SU-DHL-6 (cell line): Measurements from ENCODE around the gene TMEM11.

Source experiments
- H2AFZ ChIP-seq: fragments of 200-600 bp; sonication (generic); 2 replicates; pipeline ENCODE4 v1.6.1; 2014; ENCODE audit warnings: low read depth, mild to moderate bottlenecking, moderate library complexity, mixed read lengths, antibody characterized with exemption, low read length; ENCODE audit not compliant: severe bottlenecking
- H3F3A ChIP-seq: fragments of 200-600 bp; shearing (Covaris generic); 2 replicates; pipeline ENCODE4 v1.6.0; 2016; ENCODE audit warnings: antibody characterized with exemption, mild to moderate bottlenecking; ENCODE audit not compliant: insufficient read depth
- H3K27ac ChIP-seq: fragments of 200-600 bp; sonication (generic); 2 replicates; pipeline ENCODE4 v1.5.1; 2016; ENCODE audit warnings: low read depth, mild to moderate bottlenecking, low read length, moderate library complexity, mixed read lengths
- H3K27me3 ChIP-seq: fragments of 200-600 bp; sonication (generic), shearing (Covaris generic); 2 replicates; pipeline ENCODE4 v1.6.0; 2014; ENCODE audit warnings: mild to moderate bottlenecking, low read length
- H3K36me3 ChIP-seq: fragments of 200-600 bp; sonication (generic); 2 replicates; pipeline ENCODE4 v1.6.1; 2014; ENCODE audit warnings: mild to moderate bottlenecking, low read length, mixed read lengths
- H3K4me2 ChIP-seq: fragments of 300-600, 200-600 bp; shearing (Covaris generic), sonication (generic); 2 replicates; pipeline ENCODE4 v1.6.0; 2014; ENCODE audit warnings: low read length, low read depth, mild to moderate bottlenecking; ENCODE audit not compliant: poor library complexity, severe bottlenecking
- H3K4me3 ChIP-seq: fragments of 200-600 bp; sonication (generic); 2 replicates; pipeline ENCODE4 v1.5.1; 2014; ENCODE audit warnings: antibody characterized with exemption, low read length, mild to moderate bottlenecking, mixed read lengths; ENCODE audit not compliant: insufficient read depth, poor library complexity, severe bottlenecking
- H3K79me2 ChIP-seq: fragments of 200-600 bp; sonication (generic); 2 replicates; pipeline ENCODE4 v1.6.1; 2014; ENCODE audit warnings: mild to moderate bottlenecking, low read length, moderate library complexity; ENCODE audit not compliant: insufficient read depth
- H3K9ac ChIP-seq: fragments of 200-600 bp; sonication (generic); 2 replicates; pipeline ENCODE4 v1.7.0; 2014; ENCODE audit warnings: mild to moderate bottlenecking, low read length
- H3K9me2 ChIP-seq: fragments of 200-600 bp; sonication (generic); replicated peaks from 2 replicates; pipeline ENCODE4 v1.6.1; 2014; ENCODE audit warnings: low read length; ENCODE audit not compliant: insufficient read depth
- H3K9me3 ChIP-seq: fragments of 200-600 bp; sonication (generic); 2 replicates; pipeline ENCODE4 v1.6.1; 2014; ENCODE audit warnings: low read length, mixed read lengths; ENCODE audit not compliant: insufficient read depth
- H4K20me1 ChIP-seq: fragments of 200-600 bp; sonication (generic); 2 replicates; pipeline ENCODE4 v1.6.1; 2014; ENCODE audit warnings: low read depth, mild to moderate bottlenecking, antibody characterized with exemption, low read length, moderate library complexity, mixed read lengths
- EZH2phosphoT487 ChIP-seq: fragments of 200-600 bp; sonication (generic), shearing (Covaris generic); conservative IDR thresholded peaks from 2 replicates; pipeline ENCODE4 v1.6.1; 2018; ENCODE audit warnings: mild to moderate bottlenecking, antibody characterized with exemption, low read length, moderate library complexity, mixed read lengths
- TF ChIP-seq, protein P1 (sequence below): fragments of 200-600 bp; sonication (generic); IDR thresholded peaks from one replicate; pipeline ENCODE4 v1.5.1; 2017; ENCODE audit warnings: antibody characterized with exemption, mild to moderate bottlenecking, low read length, moderate library complexity; ENCODE audit not compliant: insufficient read depth, poor library complexity, severe bottlenecking

Gene TMEM11

GRCh38 chr17:21258593-21258992 is 44.6 kb upstream of the TMEM11 start:
- Histone ChIP-seq H3K36me3 (no peaks in the 10 kb centered on the region), H2AFZ (no peak overlapping the region), H3K27ac (no peak overlapping the region), H3K4me2 (no peak overlapping the region), H3K9ac (no peak overlapping the region), H3K27me3 (no peaks in the 10 kb centered on the region), H3K4me3 (no peak overlapping the region), H3K79me2 (no peaks in the 10 kb centered on the region), H3K9me3 (no peaks in the 10 kb centered on the region), H3F3A (no peaks in the 10 kb centered on the region), H3K9me2 (no peaks in the 10 kb centered on the region), H4K20me1 (no peaks in the 10 kb centered on the region)
- TF ChIP-seq, protein P1, sequence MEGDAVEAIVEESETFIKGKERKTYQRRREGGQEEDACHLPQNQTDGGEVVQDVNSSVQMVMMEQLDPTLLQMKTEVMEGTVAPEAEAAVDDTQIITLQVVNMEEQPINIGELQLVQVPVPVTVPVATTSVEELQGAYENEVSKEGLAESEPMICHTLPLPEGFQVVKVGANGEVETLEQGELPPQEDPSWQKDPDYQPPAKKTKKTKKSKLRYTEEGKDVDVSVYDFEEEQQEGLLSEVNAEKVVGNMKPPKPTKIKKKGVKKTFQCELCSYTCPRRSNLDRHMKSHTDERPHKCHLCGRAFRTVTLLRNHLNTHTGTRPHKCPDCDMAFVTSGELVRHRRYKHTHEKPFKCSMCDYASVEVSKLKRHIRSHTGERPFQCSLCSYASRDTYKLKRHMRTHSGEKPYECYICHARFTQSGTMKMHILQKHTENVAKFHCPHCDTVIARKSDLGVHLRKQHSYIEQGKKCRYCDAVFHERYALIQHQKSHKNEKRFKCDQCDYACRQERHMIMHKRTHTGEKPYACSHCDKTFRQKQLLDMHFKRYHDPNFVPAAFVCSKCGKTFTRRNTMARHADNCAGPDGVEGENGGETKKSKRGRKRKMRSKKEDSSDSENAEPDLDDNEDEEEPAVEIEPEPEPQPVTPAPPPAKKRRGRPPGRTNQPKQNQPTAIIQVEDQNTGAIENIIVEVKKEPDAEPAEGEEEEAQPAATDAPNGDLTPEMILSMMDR = no peak
- no peak for TF ChIP-seq EZH2phosphoT487

- Histone ChIP-seq H3K4me3 (peak overlapping the region; percentile 49), H3K27me3 (no peaks in the 10 kb centered on the region), H3K79me2 (no peaks in the 10 kb centered on the region), H3K36me3 (no peaks in the 10 kb centered on the region), H3K9me3 (no peaks in the 10 kb centered on the region), H3K4me2 (peak overlapping the region; percentile 71), H3K9me2 (no peaks in the 10 kb centered on the region), H3K27ac (no peak overlapping the region), H3K9ac (peak overlapping the region; percentile 32), H3F3A (no peaks in the 10 kb centered on the region), H2AFZ (peak overlapping the region; percentile 70), H4K20me1 (no peaks in the 10 kb centered on the region)
- TF ChIP-seq, protein P1 = no peak
- TF ChIP-seq EZH2phosphoT487 = no peak
Observed at GRCh38 chr17:21253646-21254441, 39.9 kb upstream of the TMEM11 start.

DNA sequence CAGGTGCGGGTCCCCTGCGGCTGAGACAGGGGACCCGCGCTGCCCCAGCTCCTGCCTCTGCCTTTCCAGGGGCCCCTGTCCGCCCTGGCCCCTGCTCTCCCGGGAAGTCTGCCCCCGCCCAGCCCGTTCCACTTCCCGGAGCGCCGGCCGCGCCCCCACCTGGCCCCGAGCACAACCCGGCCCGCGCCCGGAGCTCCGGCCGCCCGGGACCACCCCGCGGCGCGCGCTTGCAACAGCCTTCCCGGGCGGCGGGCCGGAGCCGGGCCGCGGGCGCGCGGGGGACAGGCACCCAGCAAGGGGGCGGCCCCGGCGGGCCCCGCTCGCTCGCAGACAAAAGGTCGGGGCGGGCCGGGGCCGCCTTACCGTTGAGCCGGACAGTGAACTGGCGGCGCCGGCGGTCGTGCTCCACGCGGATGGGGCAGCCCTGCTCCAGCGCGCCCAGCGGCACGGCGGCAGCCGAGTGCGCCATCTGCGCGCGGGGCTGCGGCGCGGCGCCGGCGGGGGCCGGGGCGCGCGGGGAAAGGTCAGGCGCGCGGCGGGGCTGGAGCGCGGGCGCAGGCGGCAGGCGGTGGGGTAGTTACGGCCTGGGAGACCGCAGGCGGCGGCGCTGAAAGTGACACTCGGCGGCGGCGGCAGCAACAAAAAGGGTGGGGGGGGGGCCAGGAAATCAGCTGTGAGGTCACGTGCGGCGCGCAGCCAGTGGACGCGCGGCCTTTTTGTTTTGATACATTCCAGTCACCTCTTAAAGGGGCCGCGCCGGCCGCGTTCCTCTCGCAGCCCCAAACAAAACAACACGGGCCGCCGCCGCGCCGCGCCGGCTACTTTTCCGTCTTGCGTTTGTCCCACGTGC is 39.1 kb upstream of the TMEM11 start, which contains the start of gene NATD1:
TSS of gene NATD1 (minus strand) at position 615 of the 850 bp plus-strand sequence. CDS start at position 469, 146 bp downstream.
- Histone ChIP-seq H3F3A (no peaks in the 10 kb centered on the region), H3K9me2 (no peaks in the 10 kb centered on the region), H2AFZ (peak within 1 kb of the TSS; percentile 70), H3K4me2 (peak within 1 kb of the TSS; percentile 71), H3K36me3 (no peaks in the 10 kb centered on the region), H3K79me2 (no peaks in the 10 kb centered on the region), H3K9me3 (no peaks in the 10 kb centered on the region), H4K20me1 (no peaks in the 10 kb centered on the region), H3K4me3 (peak within 1 kb of the TSS; percentile 49), H3K27ac (no peak within 1 kb of the TSS), H3K9ac (peak within 1 kb of the TSS; percentile 32), H3K27me3 (no peaks in the 10 kb centered on the region)
- no peak for TF ChIP-seq EZH2phosphoT487
- TF ChIP-seq, protein P1 = no peak
